ENCODE data around the gene RCOR2.

RCOR2 gene

GRCh38 chr11:63922673-63923192, 5.8 kb upstream of the RCOR2 start:
- no peak for DNase-seq (ENCODE audit: low read depth)

- no peak for DNase-seq (ENCODE audit: low read depth)
Observed at GRCh38 chr11:63920939-63921417, 4.0 kb upstream of the RCOR2 start.

- no peak for DNase-seq (ENCODE audit: low read depth)
Observed at GRCh38 chr11:63920126-63920938, 3.4 kb upstream of the RCOR2 start.

GRCh38 chr11:63919267-63920125, 2.5 kb upstream of the RCOR2 start:
- DNase-seq (ENCODE audit: low read depth): no peak

GRCh38 chr11:63918507-63919191, 1.7 kb upstream of the RCOR2 start:
- no peak for DNase-seq (ENCODE audit: low read depth)

- no peak for DNase-seq (ENCODE audit: low read depth)
Observed at GRCh38 chr11:63917692-63918506, 935 bp upstream of the RCOR2 start.

GRCh38 chr11:63915961-63916836, 765 bp downstream of the RCOR2 start:
- no peak for DNase-seq (ENCODE audit: low read depth)

- DNase-seq (ENCODE audit: low read depth): no peak
Observed at GRCh38 chr11:63914896-63915691, 1.9 kb downstream of the RCOR2 start.

GRCh38 chr11:63913866-63914830, 2.8 kb downstream of the RCOR2 start:
- no peak for DNase-seq (ENCODE audit: low read depth)

- no peak for DNase-seq (ENCODE audit: low read depth)
Observed at GRCh38 chr11:63912678-63913077, 4.3 kb downstream of the RCOR2 start.

- DNase-seq (ENCODE audit: low read depth): no peak
Observed at GRCh38 chr11:63911876-63912275, 5.1 kb downstream of the RCOR2 start.

- no peak for DNase-seq (ENCODE audit: low read depth)
Observed at GRCh38 chr11:63911440-63911839, 5.5 kb downstream of the RCOR2 start.

- DNase-seq (ENCODE audit: low read depth): no peak
Observed at GRCh38 chr11:63910675-63911074, 6.3 kb downstream of the RCOR2 start.

GRCh38 chr11:63909591-63910506, 7.1 kb downstream of the RCOR2 start:
- DNase-seq (ENCODE audit: low read depth): no peak

- no peak for DNase-seq (ENCODE audit: low read depth)
Observed at GRCh38 chr11:63908631-63909401, 8.1 kb downstream of the RCOR2 start.

GRCh38 chr11:63907808-63908530, 9.0 kb downstream of the RCOR2 start:
- no peak for DNase-seq (ENCODE audit: low read depth)
